ENCODE measurements around the gene GNAO1.
A peak's percentile ranks its signal among the peaks of the same experiment; 100 is the strongest.

Gene GNAO1

DNA sequence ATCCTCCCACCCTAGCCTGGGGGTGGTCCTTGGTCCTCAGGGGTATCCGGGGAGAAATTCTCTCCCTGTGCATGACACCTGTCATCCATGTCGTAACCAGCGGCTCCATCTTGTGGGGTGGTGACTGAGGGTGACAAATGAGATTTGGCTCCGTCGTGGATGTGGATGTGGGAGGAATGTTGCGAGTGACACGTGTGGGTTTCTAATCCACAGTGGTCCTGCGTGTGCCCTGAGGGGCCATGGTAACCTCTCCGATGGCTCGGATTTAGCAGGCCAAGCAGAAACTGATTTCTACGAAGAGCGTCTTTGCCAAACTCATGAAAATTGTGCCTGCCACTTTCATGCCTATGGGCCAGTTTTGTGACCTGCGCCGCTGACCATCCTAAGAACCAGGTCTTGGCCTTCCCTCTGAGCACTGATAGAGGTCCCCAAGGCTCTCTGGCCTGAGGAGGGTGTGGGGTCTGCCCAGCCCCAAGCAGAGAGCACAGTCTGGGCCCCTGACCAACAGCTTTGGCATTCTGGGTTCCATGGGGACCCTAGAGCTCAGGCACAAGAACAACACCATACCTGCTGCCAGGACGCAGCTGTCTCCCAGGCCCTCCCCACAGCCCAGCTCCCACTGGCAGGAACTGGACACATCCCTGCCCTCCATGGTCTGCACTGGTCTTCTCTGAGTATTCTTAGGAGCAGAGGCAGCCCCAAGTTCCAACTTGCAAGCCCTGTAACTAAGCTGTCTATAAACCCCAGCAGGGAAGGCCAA, 155.0 kb downstream of the GNAO1 start:
- peak overlapping the region; percentile 32 for H2AK5ac ChIP-seq (ENCODE audit: low read depth, low read length)
- no peak overlapping the region for H2BK12ac ChIP-seq (ENCODE audit: low read length)
- H3K4me3 ChIP-seq (ENCODE audit: low read length in 2 of 2): peak overlapping the region in 1 of 2 donors; percentile 32
- H3K9ac ChIP-seq (ENCODE audit: low read depth, low read length, poor library complexity): no peak overlapping the region
- H2AFZ ChIP-seq (ENCODE audit: low read length): no peak overlapping the region
- H3K79me1 ChIP-seq (ENCODE audit: low read depth, low read length): peaks cover 1% of the 10 kb centered on the region
- H3K4ac ChIP-seq (ENCODE audit: low read length): peak overlapping the region; percentile 85
- H3K27ac ChIP-seq (replicated peaks; ENCODE audit: low read length): no peak overlapping the region
- no peaks in the 10 kb centered on the region for H3K9me3 ChIP-seq (replicated peaks in 1 of 2; ENCODE audit: control insufficient read depth in 2 of 2, insufficient read depth in 1 of 2, low read depth in 1 of 2, low read length in 2 of 2)
- H4K91ac ChIP-seq (ENCODE audit: low read depth, low read length, poor library complexity): no peak overlapping the region
- no peak overlapping the region for H4K8ac ChIP-seq (ENCODE audit: low read depth, low read length)
- peak overlapping the region; percentile 54 for H2BK5ac ChIP-seq (ENCODE audit: low read length)
- H2BK120ac ChIP-seq (ENCODE audit: low read depth, low read length): no peak overlapping the region
- no peaks in the 10 kb centered on the region for H3K36me3 ChIP-seq (replicated peaks in 1 of 2; ENCODE audit: control insufficient read depth in 2 of 2, insufficient read depth in 2 of 2, low read length in 2 of 2)
- no peak for DNase-seq (ENCODE audit: low spot score)
- peaks cover 0 to 5% of the 10 kb centered on the region in 2 donors for H3K4me1 ChIP-seq (ENCODE audit: control insufficient read depth in 2 of 2, insufficient read depth in 1 of 2, low read depth in 1 of 2, low read length in 2 of 2)
- H3K18ac ChIP-seq (ENCODE audit: low read length): peak overlapping the region; percentile 27
- H3K14ac ChIP-seq (ENCODE audit: low read length): peak overlapping the region; percentile 13
- no peak overlapping the region for H2BK15ac ChIP-seq (ENCODE audit: low read length)
- H3K4me2 ChIP-seq (ENCODE audit: insufficient read depth, low read length, poor library complexity, severe bottlenecking): no peak overlapping the region
- no CpG with 5 or more reads among the region's 15 CpGs for WGBS, 2 donors (ENCODE audit: extremely low coverage in 2 of 2, insufficient read length in 2 of 2, insufficient replicate concordance in 1 of 2)
- H3K23ac ChIP-seq (ENCODE audit: low read depth, low read length, poor library complexity): no peak overlapping the region
- H3K27me3 ChIP-seq (ENCODE audit: control insufficient read depth in 3 of 3, insufficient read depth in 3 of 3, low read depth in 1 of 3, low read length in 3 of 3): peaks cover 0 to 2% (median 0%) of the 10 kb centered on the region in 3 experiments

DNA sequence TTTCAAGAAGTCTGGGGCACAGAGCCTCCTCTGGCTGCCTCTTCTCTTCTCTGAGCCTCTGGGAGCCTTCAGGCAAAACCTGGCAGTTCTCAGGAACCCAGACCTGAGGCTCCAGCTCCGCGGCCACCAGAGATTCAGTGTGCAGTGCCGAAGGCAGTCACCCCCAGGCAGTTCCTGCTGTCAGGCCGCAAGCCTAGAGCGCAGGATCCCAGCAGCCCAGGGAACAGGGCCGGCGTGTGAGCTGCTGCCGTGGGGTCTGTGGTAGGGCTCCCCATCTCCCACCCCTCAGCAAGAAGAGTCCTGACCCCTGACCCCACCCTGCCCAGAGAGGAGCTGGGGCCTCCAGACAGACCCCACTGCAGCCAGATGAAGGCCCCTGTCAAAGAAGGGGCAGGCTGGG, 155.9 kb downstream of the GNAO1 start:
- no peak for DNase-seq (ENCODE audit: low spot score)
- peaks cover 0 to 2% of the 10 kb centered on the region in 2 donors for H3K4me1 ChIP-seq (ENCODE audit: control insufficient read depth in 2 of 2, insufficient read depth in 1 of 2, low read depth in 1 of 2, low read length in 2 of 2)
- H2BK15ac ChIP-seq (ENCODE audit: low read length): no peak overlapping the region
- H3K27ac ChIP-seq (replicated peaks; ENCODE audit: low read length): no peak overlapping the region
- H3K27me3 ChIP-seq (ENCODE audit: control insufficient read depth in 3 of 3, insufficient read depth in 3 of 3, low read depth in 1 of 3, low read length in 3 of 3): peaks cover 0 to 2% (median 0%) of the 10 kb centered on the region in 3 experiments
- H3K79me1 ChIP-seq (ENCODE audit: low read depth, low read length): peaks cover 1% of the 10 kb centered on the region
- H2BK120ac ChIP-seq (ENCODE audit: low read depth, low read length): no peak overlapping the region
- no CpG with 5 or more reads among the region's 8 CpGs for WGBS, 2 donors (ENCODE audit: extremely low coverage in 2 of 2, insufficient read length in 2 of 2, insufficient replicate concordance in 1 of 2)
- no peak overlapping the region for H2BK12ac ChIP-seq (ENCODE audit: low read length)
- no peak overlapping the region for H3K18ac ChIP-seq (ENCODE audit: low read length)
- no peaks in the 10 kb centered on the region for H3K9me3 ChIP-seq (replicated peaks in 1 of 2; ENCODE audit: control insufficient read depth in 2 of 2, insufficient read depth in 1 of 2, low read depth in 1 of 2, low read length in 2 of 2)
- H3K4me2 ChIP-seq (ENCODE audit: insufficient read depth, low read length, poor library complexity, severe bottlenecking): no peak overlapping the region
- H3K4me3 ChIP-seq (ENCODE audit: low read length in 2 of 2): no peak overlapping the region
- H2AK5ac ChIP-seq (ENCODE audit: low read depth, low read length): peak overlapping the region; percentile 36
- no peak overlapping the region for H3K9ac ChIP-seq (ENCODE audit: low read depth, low read length, poor library complexity)
- H4K91ac ChIP-seq (ENCODE audit: low read depth, low read length, poor library complexity): no peak overlapping the region
- no peak overlapping the region for H3K23ac ChIP-seq (ENCODE audit: low read depth, low read length, poor library complexity)
- no peaks in the 10 kb centered on the region for H3K36me3 ChIP-seq (replicated peaks in 1 of 2; ENCODE audit: control insufficient read depth in 2 of 2, insufficient read depth in 2 of 2, low read length in 2 of 2)
- H3K14ac ChIP-seq (ENCODE audit: low read length): peak overlapping the region; percentile 2
- no peak overlapping the region for H2AFZ ChIP-seq (ENCODE audit: low read length)
- peak overlapping the region; percentile 54 for H2BK5ac ChIP-seq (ENCODE audit: low read length)
- no peak overlapping the region for H4K8ac ChIP-seq (ENCODE audit: low read depth, low read length)
- no peak overlapping the region for H3K4ac ChIP-seq (ENCODE audit: low read length)

- H4K91ac ChIP-seq (ENCODE audit: low read depth, low read length, poor library complexity): no peak overlapping the region
- H4K8ac ChIP-seq (ENCODE audit: low read depth, low read length): no peak overlapping the region
- no peak overlapping the region for H3K27ac ChIP-seq (replicated peaks; ENCODE audit: low read length)
- H2BK5ac ChIP-seq (ENCODE audit: low read length): peak overlapping the region; percentile 54
- peaks cover 4% of the 10 kb centered on the region for H3K79me1 ChIP-seq (ENCODE audit: low read depth, low read length)
- WGBS, 2 donors (ENCODE audit: extremely low coverage in 2 of 2, insufficient read length in 2 of 2, insufficient replicate concordance in 1 of 2): no CpG with 5 or more reads among the region's 11 CpGs
- H3K18ac ChIP-seq (ENCODE audit: low read length): no peak overlapping the region
- H3K4me3 ChIP-seq (ENCODE audit: low read length in 2 of 2): no peak overlapping the region
- H2BK12ac ChIP-seq (ENCODE audit: low read length): no peak overlapping the region
- peak overlapping the region; percentile 36 for H2AK5ac ChIP-seq (ENCODE audit: low read depth, low read length)
- no peak overlapping the region for H3K4me2 ChIP-seq (ENCODE audit: insufficient read depth, low read length, poor library complexity, severe bottlenecking)
- H3K9me3 ChIP-seq (replicated peaks in 1 of 2; ENCODE audit: control insufficient read depth in 2 of 2, insufficient read depth in 1 of 2, low read depth in 1 of 2, low read length in 2 of 2): no peaks in the 10 kb centered on the region
- no peaks in the 10 kb centered on the region for H3K36me3 ChIP-seq (replicated peaks in 1 of 2; ENCODE audit: control insufficient read depth in 2 of 2, insufficient read depth in 2 of 2, low read length in 2 of 2)
- peaks cover 0 to 3% of the 10 kb centered on the region in 2 donors for H3K4me1 ChIP-seq (ENCODE audit: control insufficient read depth in 2 of 2, insufficient read depth in 1 of 2, low read depth in 1 of 2, low read length in 2 of 2)
- H3K23ac ChIP-seq (ENCODE audit: low read depth, low read length, poor library complexity): no peak overlapping the region
- no peak overlapping the region for H3K4ac ChIP-seq (ENCODE audit: low read length)
- DNase-seq (ENCODE audit: low spot score): no peak
- no peak overlapping the region for H2AFZ ChIP-seq (ENCODE audit: low read length)
- no peak overlapping the region for H3K14ac ChIP-seq (ENCODE audit: low read length)
- no peak overlapping the region for H2BK15ac ChIP-seq (ENCODE audit: low read length)
- H2BK120ac ChIP-seq (ENCODE audit: low read depth, low read length): no peak overlapping the region
- H3K27me3 ChIP-seq (ENCODE audit: control insufficient read depth in 3 of 3, insufficient read depth in 3 of 3, low read depth in 1 of 3, low read length in 3 of 3): peaks cover 0 to 2% (median 0%) of the 10 kb centered on the region in 3 experiments
- no peak overlapping the region for H3K9ac ChIP-seq (ENCODE audit: low read depth, low read length, poor library complexity)
These were observed 156.4 kb downstream of the GNAO1 start for GRCh38 chr16:56347670-56348069.

DNA sequence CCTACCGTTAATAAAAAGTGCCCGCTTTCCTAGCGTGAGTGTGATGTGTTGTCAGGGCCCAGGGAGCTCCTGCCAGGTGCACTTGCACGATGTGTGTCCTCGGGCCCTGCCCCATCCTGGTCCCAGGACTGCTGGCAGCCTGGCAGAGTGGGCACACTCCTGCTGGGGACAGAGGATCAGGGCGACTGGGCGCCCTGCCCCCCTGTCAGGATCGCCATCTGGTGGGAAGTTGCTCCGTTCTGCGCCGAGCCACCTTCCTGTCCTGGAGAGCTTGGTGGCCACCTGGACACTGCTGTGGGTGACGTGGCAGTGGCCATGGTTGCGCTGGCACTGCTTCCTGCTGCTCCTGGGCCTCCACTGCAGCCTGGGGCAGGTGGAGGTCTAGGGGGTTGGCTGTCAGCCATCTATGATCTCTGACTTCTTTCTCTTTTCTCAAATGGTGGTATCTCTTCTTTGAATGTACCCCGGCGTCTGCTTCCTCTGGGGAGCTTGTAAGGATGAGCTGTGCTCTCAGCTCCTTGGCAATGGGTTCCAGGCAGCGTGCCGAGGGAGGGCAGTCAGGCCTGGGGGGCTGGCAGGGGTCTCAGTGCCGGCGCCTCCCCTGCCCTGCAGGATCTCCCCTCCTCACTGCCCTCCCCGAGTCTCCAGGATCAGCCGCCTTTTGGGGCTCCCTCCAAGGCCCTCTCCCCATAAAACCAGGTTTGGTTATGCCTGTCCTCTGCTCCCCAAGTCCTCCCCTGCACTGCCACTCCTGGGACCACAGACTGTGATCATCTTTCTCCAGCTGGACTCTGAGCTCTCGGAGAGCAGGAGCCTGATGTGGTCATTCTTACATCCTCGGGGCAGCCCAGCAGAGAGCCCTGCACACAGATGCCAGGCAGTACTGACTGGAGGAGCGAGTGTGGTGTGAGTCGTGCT, 157.1 kb downstream of the GNAO1 start:
- Histone ChIP-seq H4K91ac (ENCODE audit: low read depth, low read length, poor library complexity) (no peak overlapping the region), H3K4me3 (ENCODE audit: low read length in 2 of 2) (no peak overlapping the region)
- DNase-seq (ENCODE audit: low spot score): no peak

More for the DNA sequence above, 157.1 kb downstream of the GNAO1 start:
- Histone ChIP-seq H3K18ac (ENCODE audit: low read length) (peak overlapping the region; percentile 59), H4K8ac (ENCODE audit: low read depth, low read length) (no peak overlapping the region), H3K14ac (ENCODE audit: low read length) (peak overlapping the region; percentile 63), H2AFZ (ENCODE audit: low read length) (no peak overlapping the region), H2BK15ac (ENCODE audit: low read length) (no peak overlapping the region), H3K4me2 (ENCODE audit: insufficient read depth, low read length, poor library complexity, severe bottlenecking) (no peak overlapping the region), H3K9me3 (replicated peaks in 1 of 2; ENCODE audit: control insufficient read depth in 2 of 2, insufficient read depth in 1 of 2, low read depth in 1 of 2, low read length in 2 of 2) (no peaks in the 10 kb centered on the region), H3K4ac (ENCODE audit: low read length) (no peak overlapping the region), H2BK120ac (ENCODE audit: low read depth, low read length) (no peak overlapping the region), H3K23ac (ENCODE audit: low read depth, low read length, poor library complexity) (peak overlapping the region; percentile 90), H2AK5ac (ENCODE audit: low read depth, low read length) (no peak overlapping the region), H3K27me3 (ENCODE audit: control insufficient read depth in 3 of 3, insufficient read depth in 3 of 3, low read depth in 1 of 3, low read length in 3 of 3) (peaks cover 0 to 2% (median 0%) of the 10 kb centered on the region in 3 experiments), H3K9ac (ENCODE audit: low read depth, low read length, poor library complexity) (no peak overlapping the region), H3K4me1 (ENCODE audit: control insufficient read depth in 2 of 2, insufficient read depth in 1 of 2, low read depth in 1 of 2, low read length in 2 of 2) (peaks cover 0 to 3% of the 10 kb centered on the region in 2 donors), H2BK5ac (ENCODE audit: low read length) (peak overlapping the region; percentile 83), H2BK12ac (ENCODE audit: low read length) (no peak overlapping the region), H3K27ac (replicated peaks; ENCODE audit: low read length) (no peak overlapping the region), H3K36me3 (replicated peaks in 1 of 2; ENCODE audit: control insufficient read depth in 2 of 2, insufficient read depth in 2 of 2, low read length in 2 of 2) (no peaks in the 10 kb centered on the region), H3K79me1 (ENCODE audit: low read depth, low read length) (peaks cover 7% of the 10 kb centered on the region)
- WGBS, 2 donors (ENCODE audit: extremely low coverage in 2 of 2, insufficient read length in 2 of 2, insufficient replicate concordance in 1 of 2): no CpG with 5 or more reads among the region's 25 CpGs
